ENCODE data around the gene MRPS21.
A peak's percentile ranks its signal among the peaks of the same experiment; 100 is the strongest.

Gene MRPS21

DNA sequence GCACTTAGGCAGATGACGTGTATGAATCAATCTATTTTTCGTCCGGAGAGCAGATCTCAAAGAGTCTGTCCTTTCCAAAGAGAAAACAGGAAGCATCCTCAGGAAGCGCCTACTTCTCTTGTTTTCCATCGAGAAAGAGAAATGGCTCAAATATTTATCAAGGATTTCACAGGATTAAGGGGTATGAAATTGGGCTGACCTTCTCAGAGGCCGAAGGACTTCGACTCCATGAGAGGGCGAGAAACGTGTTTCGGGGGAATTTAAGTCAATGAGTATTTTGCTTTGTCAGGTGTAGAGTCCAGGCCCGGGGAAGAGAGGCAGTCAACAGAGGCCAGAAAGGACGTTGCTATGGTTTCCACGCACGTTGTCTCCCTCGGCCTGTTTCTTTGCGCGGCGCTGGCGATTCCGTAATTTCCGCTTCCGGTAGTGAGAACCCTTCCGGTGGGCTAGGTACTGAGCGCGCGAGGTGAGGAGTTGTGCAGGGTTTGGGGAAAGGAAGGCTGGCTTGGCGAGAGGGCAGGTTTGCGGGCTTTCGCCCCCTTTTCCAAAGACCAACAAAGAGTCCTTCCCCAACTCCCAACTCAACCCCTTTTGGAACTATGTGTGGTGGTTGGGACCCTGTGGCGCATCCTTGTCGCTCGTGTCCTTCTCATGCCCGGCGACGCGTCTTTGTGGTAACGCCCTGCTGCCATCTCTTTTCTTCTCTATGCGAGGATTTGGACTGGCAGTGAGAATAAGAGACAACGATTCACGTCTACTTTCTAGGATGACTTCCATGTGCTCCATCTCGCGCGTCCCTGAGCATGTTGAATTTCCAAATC is at the start of gene MRPS21:
MRPS21 (plus strand) TSS at position 429 of the 821 bp plus-strand sequence. CDS start 506 bp downstream, outside the sequence.
- peak; percentile 71 to 83 for DNase-seq (ENCODE audit: low read depth in 2 of 2)

DNA sequence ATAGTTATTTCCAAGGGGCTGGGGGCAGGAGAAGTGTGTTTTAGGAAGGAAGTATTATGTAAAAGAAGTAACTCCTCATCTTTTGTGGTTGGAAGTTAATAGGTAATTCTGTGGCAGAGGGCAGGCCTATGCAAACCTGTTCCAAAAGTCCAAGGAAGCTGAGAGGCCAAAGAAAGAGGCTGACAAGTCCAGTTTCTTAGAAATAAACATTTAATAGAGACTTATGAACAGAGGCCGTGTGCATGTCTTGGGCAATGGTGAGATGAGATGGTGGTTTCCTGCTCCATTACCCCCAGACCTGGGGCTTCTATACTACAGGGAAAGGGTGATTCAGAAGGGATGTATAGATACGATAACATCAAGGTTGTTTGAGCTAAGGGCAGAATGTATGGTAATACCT is 43.7 kb upstream of the MRPS21 start:
- no peak for DNase-seq (ENCODE audit: low read depth in 2 of 2)

DNA sequence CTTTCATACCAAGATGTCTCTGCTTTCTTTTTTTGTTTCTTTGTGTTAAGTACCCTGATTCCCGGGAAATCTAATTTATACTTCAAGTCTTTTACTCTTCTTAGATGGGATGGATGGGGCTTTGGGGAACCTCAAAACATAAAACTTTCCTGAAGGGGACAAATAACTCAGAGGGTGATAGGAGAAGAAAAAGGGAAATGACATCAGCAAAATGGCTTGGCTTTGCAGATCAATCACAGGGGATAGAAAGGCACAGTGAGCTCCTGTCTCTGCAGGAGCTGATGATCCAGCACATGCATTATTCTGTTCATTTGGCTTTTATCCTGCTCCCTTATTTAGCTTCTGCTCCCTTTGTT is 37.5 kb upstream of the MRPS21 start:
- no peak for DNase-seq (ENCODE audit: low read depth in 2 of 2)

DNA sequence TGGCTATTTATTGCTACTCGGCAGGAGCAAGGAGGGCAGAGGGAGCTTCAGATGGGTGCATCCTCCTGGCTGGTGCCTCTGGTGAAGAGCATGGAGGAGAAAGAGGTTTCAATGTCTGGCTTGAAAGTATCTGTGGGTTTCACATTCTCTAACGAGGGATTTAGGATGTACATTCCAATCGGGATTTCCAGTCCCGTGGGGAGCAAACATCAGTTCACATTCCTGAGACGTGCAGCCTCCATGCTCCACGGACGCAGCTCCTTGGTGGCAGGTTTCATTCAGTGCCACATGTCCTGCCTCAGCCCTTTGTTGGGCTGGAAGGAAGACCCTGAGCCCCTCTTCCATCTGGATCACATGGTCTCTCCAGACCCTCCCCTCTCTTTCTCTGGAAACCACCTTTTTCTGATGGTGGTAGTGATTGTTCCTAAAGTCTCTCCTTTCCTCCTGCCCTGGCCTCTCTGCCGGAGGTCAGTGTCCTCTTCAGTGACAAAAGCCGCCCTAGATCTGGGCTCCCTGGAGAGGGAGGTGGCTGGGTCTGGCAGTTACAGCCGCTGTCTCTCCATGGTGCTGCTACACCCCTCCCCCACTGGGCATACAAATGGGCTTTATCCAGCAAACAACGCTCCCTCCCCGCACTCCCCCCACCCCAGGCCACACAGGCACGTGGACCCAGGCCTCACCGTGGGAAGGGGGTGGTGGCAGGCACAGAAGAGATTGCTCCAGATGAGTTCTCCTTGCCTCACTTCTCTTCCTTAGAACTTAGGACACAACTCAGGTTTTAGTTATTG is 36.9 kb upstream of the MRPS21 start:
- no peak for DNase-seq (ENCODE audit: low read depth in 2 of 2)

DNA sequence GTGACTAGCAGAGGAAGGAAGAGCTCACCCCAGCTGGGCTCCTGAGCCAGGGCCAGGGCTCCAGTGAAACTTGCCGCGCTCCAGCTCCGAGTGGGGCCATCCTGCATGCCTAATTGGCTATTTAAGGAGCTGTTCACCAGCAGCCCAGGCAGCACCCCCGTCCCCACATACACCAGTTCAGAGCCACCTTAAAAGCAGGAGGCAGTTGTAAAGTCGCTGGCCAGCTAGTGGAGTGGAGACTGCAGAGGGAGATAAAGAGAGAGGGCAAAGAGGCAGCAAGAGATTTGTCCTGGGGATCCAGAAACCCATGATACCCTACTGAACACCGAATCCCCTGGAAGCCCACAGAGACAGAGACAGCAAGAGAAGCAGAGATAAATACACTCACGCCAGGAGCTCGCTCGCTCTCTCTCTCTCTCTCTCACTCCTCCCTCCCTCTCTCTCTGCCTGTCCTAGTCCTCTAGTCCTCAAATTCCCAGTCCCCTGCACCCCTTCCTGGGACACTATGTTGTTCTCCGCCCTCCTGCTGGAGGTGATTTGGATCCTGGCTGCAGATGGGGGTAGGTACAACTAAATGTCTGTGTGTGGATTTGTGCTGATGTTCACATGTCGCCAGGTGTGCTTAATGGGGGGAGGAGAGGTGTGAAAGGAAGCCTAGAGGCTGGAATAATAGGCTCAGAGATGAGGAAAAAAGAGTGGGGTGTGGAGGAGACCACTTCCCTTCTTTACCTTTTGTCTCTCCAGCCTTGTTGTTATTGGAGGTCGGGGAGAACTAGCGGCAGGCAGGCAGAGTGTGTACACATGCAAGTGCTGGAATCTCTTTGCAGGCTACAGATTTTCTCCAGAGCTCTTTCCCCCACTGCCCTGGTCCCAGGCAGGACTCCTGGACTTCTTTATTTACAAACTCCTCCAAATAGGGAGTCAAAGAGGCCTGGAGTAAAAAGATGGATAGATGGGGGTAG is 35.8 kb upstream of the MRPS21 start, which contains the start of gene CA14:
CA14 (plus strand) TSS at position 151 of the 962 bp plus-strand sequence; CDS start at position 506, 355 bp downstream.
- no peak for DNase-seq (ENCODE audit: low read depth in 2 of 2)

DNA sequence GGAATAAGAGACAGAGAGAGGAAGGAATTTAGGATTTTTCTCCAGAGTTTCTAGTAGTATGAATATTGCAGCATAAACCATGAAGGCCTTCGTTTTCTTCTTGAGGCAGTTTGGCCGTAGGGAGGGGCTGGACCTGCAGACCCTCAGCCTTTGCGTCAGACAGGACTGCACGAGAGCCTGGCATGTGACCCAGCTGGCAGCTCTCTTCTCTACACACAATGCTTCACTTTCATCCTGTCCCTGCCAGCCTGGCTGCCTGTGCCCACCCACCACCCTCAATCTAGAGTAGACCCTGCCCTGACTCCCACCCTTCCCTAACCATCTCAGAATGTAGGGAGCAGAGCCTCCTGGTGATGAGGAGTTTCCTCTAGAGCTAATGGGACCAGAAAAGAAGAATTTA is 34.4 kb upstream of the MRPS21 start:
- no peak for DNase-seq (ENCODE audit: low read depth in 2 of 2)

DNA sequence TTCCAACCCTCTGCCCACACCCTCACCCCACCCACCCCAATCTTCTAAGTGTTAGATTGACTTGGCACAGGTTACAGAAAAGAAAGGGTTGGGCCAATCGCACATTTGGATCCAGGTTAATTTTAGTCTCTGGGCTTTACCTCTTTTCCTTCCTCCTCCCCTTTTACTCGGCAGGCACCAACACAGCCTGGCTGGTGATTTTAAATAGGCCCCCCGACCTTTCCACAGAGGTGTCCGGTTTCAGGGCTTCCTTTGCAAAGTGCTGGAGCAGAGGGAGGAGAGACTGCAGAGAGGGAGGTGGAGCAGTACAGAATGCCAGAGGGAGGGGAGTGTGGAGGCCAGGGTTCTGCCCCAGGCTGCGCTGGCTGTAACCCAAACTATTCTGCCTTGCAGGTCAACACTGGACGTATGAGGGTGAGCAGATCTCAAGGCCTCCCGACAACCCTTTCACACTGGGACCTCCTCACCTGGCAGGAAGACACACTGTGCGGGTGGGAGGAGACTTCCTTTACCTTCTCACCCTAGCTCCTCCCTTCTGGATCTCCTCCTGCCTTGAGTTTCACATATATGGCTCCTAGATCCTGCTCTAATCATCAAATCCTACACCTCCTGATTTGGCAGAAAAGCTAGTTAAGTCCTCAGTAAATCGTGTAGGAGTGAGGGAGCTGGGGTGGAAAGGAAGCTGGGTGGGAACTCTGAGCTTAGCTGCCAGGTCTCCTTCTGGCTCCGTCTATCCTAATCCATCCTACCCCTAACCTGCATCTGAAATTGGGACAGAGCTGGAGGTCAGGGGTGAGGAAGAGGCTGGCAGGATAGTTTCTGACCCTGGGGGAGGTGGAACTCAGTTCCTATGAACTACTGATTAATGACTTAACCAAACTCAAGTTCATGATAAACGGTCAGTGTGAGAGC is 33.6 kb upstream of the MRPS21 start:
- DNase-seq (ENCODE audit: low read depth in 2 of 2), result no peak

DNA sequence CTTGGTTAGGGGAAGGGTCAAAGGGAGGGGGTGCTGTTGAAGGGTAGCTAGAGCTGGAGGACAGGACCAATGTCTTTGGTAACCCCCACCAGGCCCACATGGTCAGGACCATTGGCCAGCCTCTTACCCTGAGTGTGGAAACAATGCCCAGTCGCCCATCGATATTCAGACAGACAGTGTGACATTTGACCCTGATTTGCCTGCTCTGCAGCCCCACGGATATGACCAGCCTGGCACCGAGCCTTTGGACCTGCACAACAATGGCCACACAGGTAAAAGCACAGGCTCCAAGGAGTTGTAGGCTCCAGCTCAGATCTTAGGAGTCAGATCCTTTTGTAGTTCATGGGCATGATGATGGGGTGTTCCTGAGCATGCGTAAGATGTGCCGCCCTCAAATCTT is 32.3 kb upstream of the MRPS21 start:
- DNase-seq (ENCODE audit: low read depth in 2 of 2), result no peak

DNA sequence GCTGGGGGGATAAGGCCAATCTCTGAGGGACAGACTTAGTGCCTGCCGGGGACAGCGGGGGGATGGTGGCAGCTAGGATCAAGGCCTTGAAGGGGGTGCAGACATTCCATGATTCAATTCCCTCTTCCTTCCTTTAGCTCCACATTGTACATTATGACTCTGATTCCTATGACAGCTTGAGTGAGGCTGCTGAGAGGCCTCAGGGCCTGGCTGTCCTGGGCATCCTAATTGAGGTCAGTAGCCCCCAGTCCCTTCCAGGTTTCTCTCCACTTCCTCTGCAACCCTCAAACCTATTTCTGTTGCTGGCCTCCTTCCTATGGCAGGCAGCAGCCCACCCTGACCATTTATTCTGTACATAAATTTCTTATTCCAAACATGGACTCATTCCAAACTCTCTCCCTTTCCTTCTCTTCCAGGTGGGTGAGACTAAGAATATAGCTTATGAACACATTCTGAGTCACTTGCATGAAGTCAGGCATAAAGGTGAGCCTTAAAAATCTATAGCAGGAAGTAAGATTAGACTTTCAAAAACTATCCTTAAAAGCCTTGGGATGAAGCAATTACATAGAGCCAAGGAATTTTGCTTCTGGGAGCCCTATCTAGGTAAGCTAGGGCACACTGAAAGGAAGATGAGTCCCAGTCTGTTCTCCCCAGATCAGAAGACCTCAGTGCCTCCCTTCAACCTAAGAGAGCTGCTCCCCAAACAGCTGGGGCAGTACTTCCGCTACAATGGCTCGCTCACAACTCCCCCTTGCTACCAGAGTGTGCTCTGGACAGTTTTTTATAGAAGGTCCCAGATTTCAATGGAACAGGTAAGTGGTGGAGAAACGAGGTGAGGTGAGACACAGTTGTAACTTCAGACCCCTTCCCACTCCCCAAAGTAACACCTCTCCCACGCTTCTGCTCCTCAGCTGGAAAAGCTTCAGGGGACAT is 31.0 kb upstream of the MRPS21 start:
- DNase-seq (ENCODE audit: low read depth in 2 of 2), result no peak

DNA sequence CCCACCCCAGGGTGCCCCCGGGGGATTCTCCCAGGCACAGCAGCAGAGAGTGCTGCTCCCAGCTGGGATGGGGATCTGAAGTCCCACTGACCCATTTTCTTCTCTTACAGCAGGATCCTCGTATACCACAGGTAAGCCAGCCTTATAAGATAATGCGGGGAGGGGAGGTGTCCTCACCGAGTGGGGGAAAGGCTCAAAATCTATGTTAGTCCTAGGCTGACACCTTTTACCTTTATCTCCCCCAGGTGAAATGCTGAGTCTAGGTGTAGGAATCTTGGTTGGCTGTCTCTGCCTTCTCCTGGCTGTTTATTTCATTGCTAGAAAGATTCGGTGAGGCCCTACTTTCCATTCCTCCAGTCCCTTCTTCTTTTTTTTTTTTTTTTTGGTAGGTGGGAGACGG is 30.1 kb upstream of the MRPS21 start:
- no peak for DNase-seq (ENCODE audit: low read depth in 2 of 2)

DNA sequence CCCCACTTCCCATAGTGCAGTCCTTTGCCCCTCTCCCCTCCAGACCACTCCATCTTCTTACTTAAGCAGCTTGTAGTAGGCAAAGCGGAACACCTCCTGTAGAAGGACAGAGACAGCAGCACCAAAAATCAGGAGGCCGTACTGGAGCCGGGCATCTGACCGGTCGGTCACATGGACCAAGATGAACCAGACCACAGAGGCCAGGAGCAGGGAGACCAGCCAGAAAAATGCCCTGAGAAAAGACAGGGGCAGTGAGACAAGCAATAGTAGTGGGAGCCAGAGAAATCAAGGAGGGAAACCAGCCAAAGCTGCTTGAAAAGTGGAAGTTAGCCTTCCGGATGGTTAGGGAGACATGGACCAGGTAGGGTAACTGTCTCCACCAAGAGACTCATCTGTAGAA is 25.8 kb upstream of the MRPS21 start:
- DNase-seq (ENCODE audit: low read depth in 2 of 2), result no peak

DNA sequence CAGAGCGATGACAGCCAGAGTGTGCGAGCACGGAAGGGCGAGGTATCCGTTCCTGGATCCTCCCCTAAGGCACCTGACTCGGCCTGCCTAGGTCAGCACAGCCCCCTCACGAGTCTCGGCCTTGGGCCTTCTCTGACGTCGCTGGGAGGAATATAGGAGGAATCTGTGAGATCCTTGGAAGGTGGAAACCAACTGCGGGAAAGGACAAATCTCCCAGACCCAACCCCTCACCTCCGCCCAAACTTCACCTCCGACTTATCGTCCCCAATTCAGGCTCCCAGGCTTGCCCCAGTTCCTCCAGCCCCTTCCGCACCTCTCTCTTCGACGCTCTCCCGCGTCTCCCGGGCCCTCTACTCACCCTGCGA is 25.3 kb upstream of the MRPS21 start:
- DNase-seq (ENCODE audit: low read depth in 2 of 2), result peak in 1 of 2 donors; percentile 12

DNA sequence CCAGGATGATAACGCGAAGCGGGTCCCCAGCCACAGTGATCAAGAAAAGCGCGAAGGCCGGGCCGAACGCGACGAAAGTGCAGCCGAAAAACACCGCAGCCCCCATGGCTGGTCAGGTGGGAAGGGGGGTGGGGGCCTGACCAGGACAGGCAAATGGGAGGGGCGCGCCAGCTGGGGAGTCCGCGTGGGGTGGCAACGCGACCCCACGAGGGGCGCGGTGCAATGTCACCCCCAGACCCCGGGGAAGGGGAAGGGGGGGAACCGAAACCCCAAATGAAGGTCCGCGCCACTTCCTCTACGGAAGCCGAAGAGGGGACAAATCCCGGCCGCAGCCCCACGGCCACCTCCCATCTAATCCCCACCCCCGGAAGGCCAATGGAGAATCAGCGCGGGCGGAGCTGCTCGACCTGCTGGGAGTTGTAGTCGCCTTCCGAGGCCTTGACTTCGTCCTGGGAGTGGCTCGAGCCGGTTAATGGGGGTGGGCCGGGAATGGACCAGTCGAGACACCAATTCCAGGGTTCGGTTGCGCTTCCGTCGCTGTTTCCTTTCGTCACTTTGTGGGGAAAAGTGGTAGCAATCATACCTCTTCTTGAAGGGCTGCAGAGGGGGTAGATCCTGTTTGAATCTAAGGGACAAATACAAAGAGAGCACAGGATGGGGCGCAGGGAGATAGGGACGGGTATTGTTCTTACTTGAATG is 24.8 kb upstream of the MRPS21 start, which contains the start of gene APH1A:
APH1A (minus strand) TSS at position 312 of the 699 bp plus-strand sequence; CDS start at position 106, 206 bp downstream.
- peak; percentile 90 to 91 for DNase-seq (ENCODE audit: low read depth in 2 of 2)

DNA sequence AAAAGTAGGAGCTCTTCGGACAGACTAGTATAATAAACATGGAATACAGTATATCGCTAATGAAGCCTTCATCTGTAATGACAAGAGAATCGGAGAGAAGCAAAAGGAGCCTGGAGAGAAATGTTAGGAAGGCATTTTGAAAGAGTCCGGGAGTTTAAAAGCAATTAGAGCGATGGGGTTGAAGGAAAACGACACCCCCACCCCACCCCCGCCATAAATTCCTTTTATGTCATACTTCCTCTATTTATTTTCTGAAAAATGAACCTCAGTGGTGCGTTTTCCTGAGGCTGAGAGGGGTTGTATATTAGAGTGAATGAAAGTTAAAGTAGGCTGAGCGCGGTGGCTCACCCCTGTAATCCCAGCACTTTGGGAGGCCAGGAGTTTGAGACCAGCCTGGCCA is 24.2 kb upstream of the MRPS21 start:
- no peak for DNase-seq (ENCODE audit: low read depth in 2 of 2)

DNA sequence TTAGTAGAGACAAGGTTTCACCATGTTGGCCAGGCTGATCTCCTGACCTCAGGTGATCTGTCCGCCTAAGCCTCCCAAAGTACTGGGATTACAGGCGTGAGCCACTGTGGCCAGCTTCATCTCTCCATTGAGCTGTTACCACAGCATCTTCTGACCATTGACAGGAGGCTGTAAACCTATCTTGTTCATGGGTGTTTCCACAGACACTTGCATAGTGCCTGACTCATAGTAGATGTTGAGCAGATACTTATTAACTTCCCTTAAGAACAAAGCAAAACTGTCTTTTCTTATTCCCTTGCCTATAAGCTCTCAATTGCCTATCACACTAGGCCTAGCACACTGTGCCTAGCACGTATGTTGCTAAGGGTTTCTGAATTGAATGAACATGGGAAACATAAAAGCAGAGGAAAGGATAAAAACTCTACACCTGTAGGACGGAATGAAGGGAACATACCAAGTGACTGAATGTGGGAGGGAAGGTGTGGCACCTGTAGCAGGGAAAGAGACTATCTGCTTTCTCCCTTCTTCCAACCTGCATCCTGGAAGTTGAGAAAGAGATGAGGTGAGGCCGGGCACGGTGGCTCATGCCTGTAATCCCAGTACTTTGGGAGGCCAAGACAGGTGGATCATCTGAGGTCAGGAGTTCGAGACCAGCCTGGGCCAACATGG is 22.2 kb upstream of the MRPS21 start:
- DNase-seq (ENCODE audit: low read depth in 2 of 2), result no peak

DNA sequence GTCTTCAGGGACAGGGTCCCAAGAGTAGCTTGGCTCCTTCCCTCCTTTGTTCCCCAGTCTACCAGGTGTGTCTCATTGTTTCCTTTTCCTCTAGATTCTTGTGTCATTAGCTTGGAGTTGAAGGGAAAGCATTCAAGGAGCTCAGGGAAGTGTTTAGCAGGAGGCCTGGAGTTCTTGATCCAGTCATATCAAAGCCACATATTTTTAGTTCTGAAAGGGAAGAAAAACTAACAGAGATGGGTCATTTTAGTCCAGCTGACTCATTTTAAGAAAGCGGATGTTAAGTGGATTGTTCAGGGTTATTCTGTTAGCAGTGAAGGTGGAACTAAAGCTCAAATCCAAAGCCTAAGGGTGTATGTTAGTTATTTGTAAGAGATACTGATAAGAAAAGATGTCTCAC is 20.4 kb upstream of the MRPS21 start:
- no peak for DNase-seq (ENCODE audit: low read depth in 2 of 2)

DNA sequence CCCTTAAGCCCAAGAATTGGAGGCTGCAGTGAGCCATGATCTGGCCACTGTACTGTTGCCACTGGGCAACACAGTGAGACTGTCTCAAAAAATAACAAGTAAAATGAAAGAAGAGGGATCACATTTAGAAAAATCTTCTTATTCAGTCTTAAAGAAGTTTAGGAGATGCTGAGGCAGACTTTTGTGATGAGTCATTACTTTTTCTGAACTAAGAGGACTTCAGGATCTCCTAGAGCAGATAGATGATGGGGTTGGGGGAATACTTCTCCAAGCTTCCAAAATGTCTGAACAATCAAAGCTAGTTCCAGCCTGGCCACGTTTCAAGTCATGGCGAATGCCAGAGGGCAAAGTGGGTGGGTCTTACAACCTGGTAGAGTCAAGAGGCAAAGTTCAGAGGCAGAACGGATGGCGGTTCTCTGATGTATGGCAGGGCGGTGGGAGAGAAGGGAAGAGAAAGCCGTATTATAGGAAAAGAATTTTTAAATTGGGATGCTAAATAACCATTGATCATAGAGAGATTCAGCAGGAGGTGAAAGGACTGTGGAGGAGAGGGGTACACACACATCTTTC is 13.4 kb upstream of the MRPS21 start:
- DNase-seq (ENCODE audit: low read depth in 2 of 2), result no peak

DNA sequence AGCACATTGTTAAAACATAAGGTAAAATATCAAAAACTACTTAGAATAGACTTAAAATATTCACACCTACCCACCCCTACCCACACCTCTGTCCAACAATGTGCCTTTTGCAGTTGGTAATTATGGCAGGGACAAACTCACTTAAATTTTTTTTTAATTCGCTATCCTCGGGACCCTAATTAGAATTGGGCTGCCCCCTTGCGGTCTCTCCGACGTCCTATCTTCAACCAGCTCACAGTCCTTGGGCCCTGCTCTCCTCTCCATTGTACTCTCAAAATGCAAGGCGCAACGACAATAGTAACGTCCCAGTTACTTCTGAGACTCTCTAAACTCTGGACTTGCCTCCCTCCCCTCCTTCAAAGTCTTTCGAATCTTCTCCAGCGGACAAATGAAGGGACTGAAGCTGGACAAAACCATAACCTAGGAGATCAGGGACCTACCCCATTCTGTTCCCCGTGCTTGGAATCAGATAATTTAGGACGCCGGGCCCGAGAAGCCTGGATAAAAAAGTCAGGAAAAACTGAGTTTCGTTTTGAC is 12.4 kb upstream of the MRPS21 start:
- peak; percentile 20 to 35 for DNase-seq (ENCODE audit: low read depth in 2 of 2)

Measured in stimulated activated CD8-positive, alpha-beta memory T cell treated with anti-CD3 and anti-CD28 coated beads, Interleukin-2, amount 100 ng/mL, for 48 hours (primary cell).